Inflammatory macrophage (primary cell): ENCODE data around the gene BICDL2.
"Not testable (repeated sequence)": the region's sequence is repeated elsewhere in the genome, so short reads cannot be mapped to it uniquely, and the experiment has no call there.

Experiments used
- DNase-seq, 2 donors: peaks; one replicate each; pipeline ENCODE4 v3.0.0-alpha.2; 2020 to 2022
- total RNA-seq, 18 experiments: gene quantifications; one replicate each; lab custom pipeline; 2026; ENCODE audit warnings: mixed read lengths in 6 of 18, inconsistent platforms in 2 of 18; lab: John Stamatoyannopoulos, UW

Gene BICDL2
- total RNA-seq, result 0 to 0.23 (median 0.03) reads per million in 18 experiments

DNA sequence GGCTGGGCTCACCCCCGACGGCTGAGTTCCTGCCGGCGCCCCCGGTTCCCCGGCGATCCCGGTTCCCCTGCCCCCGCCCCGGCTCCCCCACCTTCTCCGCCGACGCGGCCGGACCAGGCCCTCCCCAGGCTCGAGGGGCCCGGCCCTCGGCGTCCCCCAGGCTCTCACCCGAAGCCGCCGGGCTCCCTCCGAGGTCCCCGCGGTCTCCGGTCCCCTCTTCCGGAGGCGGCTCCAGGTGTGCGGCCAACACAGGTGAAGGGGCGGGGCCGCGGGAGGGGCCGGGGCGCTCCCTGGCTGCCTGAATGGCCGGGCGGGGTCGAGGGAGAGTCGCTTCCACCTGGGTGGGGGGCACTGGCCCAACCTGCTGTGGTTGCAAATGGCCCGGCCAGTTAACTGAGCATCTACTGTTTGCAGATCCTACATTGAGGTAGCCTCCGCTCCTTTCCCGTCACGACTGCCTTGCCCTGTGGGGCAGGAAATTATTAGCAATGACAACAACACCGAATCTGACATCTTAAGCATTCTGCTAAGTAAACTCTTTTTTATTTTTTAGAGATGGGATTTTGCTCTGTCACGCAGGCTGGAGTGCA, at the start of gene BICDL2:
Gene BICDL2 (minus strand): TSS at position 219 of the 590 bp plus-strand sequence. CDS start 1,448 bp downstream, outside the sequence.
- no peak for DNase-seq

DNA sequence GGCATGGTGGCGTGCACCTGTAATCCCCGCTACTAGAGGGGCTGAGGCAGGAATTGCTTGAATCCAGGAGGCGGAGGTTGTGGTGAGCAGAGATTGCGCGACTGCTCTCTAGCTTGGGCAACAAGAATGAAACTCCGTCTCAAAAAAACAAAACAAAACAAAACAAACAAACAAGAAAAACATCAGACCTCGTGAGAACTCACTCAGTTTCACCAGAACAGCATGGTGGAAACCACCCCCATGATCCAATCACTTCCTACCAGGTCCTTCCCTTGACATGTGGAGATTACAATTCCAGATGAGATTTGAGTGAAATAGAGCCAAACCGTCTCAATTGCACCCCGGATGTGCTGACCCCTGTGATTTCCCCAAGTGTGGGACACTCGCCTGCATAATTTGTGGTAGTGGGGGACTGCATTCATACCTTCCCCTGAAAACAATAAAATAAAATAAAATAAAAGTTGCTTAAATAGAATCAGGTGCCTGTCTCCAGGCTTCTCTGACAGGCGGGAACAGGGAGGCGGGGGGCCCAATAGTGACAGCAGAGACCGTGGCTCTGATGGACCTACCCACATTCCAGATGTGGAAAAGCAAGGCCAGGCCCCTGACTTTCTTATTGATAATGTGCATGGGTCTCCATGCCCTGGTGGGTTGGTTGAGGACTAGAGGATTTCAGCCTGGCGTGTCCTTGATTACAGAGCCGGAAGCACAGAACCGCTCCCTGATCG, 49.3 kb upstream of the BICDL2 start:
- peak in 1 of 2 donors; percentile 23 for DNase-seq

DNA sequence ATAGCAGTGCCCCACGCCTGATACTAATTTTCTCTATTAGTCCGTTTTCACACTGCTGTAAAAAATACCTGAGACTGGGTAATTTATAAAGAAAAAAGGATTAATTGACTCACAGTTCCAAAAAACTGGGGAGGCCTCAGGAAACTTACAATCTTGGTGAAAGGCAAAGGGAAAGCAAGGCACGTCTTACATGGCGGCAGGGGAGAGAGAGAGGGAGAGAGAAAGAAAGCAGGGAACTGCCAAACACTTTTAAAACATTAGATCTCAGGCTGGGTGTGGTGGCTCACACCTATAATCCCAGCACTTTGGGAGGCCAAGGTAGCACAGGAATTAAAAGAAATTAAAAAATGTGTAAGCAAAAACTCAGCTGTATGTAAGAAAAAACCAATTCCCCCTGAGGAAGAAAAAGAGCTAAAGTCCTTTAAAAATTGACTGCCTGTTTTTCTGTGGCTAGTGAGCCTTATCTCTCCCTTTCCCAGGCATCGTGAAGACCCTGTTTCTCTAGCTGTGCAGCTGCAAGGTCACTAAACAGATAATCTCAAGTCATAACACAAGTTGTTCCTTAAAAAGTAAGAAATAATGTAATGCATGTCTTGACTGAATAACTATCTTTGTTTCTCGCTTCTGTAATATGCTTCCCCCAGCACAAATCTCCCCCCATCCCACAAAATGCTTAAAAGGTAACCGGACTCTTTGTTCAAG, 48.4 kb upstream of the BICDL2 start:
- DNase-seq, result no peak

DNA sequence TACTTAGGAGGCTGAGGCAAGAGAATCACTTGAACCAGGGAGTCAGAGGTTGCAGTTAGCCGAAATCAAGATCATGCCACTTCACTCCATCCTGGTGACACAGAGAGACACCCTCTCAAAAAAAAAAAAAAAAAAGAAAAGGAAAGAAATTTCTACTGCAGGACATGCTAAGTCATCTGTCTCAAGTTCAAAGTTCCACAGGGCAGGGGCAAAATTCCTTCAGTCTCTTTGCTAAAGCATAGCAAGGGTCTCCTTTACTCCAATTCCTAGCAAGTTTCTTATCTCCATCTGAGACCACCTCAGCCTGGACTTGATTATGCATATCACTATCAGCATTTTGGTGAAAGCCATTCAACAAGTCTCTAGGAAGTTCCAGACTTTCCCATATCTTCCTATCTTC, 47.7 kb upstream of the BICDL2 start:
- no peak for DNase-seq

DNA sequence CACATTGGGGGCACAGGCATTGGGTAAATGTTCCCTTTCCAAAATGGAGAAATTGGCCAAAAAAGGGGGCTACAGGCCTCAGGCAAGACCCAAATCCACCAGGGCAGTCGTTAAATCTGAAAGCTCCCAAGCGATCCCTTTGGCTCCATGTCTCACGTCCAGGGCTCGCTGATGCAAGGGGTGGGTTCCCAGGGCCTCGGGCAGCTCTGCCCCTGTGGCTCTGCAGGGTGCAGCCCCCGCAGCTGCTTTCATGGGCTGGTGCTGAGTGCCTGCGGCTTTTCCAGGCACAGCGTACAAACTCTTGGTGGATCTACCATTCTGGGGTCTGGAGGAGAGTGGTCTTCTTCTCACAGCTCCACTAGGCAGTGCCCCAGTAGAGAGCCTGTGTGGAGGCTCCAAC, 46.7 kb upstream of the BICDL2 start:
- DNase-seq, result not testable (repeated sequence)

GRCh38 chr16:3081957-3082356, 45.2 kb upstream of the BICDL2 start:
- not testable (repeated sequence) for DNase-seq

GRCh38 chr16:3080024-3080423, 43.3 kb upstream of the BICDL2 start:
- DNase-seq, result no peak

GRCh38 chr16:3076577-3076976, 39.8 kb upstream of the BICDL2 start:
- DNase-seq, result no peak

- DNase-seq, result not testable (repeated sequence)
These were observed 39.2 kb upstream of the BICDL2 start for GRCh38 chr16:3075946-3076345.

- DNase-seq, result no peak
These were observed 38.8 kb upstream of the BICDL2 start for GRCh38 chr16:3075523-3075915.

DNA sequence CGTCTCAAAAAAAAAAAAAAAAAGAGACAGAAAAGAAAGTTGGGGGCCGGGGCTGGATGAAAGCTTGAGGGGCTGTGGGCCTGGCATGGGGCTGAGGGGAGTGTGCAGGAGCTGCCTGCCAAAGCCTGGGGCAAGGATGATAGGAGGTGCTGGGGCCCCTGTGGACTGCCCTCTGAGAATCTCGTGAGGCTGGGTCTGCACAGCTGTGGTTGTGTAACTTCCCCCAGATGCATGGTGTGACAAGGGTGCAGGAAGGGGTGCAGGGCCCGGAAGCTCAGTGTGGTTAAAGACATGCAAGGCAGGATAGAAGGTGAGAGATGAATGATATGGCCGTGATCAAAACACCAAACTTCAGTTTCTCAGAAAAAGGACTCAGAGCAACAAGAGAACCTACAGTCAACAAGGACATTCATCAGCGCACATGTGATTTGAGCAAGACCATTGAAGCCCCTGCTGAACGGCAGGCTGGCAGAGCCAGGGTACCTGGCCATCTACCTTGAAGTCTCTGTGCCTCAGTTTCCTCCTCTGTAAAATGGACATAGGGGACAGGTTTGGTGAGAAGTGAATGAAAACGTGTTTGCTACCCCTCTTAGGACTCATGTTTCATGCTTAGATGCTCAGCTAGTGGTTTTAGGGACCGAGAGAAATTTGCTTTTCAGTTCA, 38.2 kb upstream of the BICDL2 start:
- DNase-seq, result peak in 1 of 2 donors; percentile 8

DNA sequence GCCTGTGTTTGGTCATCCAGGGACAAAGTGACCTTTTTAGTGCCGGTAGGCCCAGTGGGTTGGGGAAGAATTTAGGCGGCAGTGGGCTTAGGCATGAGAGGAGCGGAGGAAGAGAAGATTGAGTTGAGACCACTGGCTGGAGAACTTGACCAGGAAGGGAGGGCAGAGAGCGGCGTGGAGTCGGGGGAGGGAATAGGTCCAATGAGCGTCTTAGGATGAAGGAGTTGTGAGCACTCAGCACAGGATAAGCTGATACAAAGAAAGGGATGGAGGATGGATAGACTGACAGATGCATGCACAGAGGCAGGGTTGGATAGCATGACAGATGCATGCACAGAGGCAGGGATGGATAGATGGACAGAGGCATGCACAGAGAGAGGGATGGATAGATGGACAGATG, 36.7 kb upstream of the BICDL2 start:
- DNase-seq, result no peak

- not testable (repeated sequence) for DNase-seq
These were observed 36.0 kb upstream of the BICDL2 start for GRCh38 chr16:3072576-3073263.

- DNase-seq, result not testable (repeated sequence)
These were observed 35.4 kb upstream of the BICDL2 start for GRCh38 chr16:3072148-3072547.

DNA sequence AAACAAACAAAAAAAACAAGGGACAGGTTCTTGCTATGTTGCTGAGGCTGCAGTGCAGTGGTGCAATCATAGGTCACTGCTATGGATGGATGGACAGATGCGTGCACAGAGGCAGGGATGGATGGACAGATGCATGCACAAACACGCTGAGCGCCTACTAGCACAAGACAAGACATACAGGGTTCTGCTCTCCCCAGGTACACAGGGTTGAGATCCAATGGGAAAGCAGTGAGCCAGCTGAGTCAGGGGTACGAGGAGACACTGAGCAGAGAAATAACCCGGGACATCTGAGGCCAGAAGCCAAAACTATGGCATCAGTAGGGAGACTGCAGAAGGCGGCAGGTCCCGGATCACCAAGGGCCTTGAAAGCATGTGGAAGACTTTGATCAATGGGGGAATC, 34.9 kb upstream of the BICDL2 start:
- DNase-seq, result no peak

DNA sequence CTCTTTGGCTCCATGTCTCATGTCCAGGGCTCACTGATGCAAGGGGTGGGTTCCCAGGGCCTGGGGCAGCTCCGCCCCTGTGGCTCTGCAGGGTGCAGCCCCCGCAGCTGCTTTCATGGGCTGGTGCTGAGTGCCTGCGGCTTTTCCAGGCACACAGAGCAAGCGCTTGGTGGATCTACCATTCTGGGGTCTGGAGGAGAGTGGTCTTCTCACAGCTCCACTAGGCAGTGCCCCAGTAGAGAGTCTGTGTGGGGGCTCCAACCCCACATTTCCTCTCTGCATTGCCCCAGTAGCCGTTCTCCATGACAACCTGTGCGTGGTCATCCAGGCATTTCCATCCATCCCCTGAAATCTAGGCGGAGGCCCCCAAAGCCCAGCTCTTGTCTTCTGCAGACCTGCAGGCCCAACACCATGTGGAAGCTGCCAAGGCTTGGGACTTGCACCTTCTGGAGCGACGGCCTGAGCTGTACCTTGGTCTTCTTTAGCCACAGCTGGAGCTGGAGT, 33.9 kb upstream of the BICDL2 start:
- DNase-seq, result no peak

DNA sequence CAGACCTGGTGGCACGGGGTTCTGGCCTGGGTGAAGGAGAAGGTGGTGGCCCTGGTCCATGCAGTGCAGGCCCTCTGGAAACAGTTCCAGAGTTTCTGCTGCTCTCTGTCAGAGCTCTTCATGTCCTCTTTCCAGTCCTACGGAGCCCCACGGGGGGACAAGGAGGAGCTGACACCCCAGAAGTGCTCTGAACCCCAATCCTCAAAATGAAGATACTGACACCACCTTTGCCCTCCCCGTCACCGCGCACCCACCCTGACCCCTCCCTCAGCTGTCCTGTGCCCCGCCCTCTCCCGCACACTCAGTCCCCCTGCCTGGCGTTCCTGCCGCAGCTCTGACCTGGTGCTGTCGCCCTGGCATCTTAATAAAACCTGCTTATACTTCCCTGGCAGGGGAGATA, 32.4 kb upstream of the BICDL2 start:
- DNase-seq, result not testable (repeated sequence)

DNA sequence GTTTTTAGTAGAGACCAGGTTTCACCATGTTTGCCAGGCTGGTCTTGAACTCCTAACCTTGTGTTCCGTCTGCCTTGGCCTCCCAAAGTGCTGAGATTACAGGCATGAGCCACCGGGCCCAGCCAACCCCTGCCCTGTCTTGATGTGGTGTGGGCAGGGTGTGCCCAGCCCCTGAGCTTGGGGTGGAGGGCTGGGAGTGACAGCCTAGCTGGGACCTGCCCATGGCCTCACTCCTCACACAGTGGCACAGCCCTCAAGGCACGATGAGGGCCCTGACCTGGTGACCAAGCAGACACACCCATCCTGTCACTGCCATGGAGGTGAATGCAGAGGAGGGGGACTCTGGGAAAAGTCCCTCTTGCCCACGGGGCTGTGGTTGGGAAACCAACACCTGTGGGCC, 31.7 kb upstream of the BICDL2 start:
- no peak for DNase-seq

- no peak for DNase-seq
These were observed 29.6 kb upstream of the BICDL2 start for GRCh38 chr16:3066440-3066748.

- DNase-seq, result no peak
These were observed 29.1 kb upstream of the BICDL2 start for GRCh38 chr16:3065742-3066439.

GRCh38 chr16:3065069-3065741, 28.5 kb upstream of the BICDL2 start, which contains the start of gene IL32:
TSS of gene IL32 (plus strand) at chr16:3065640. CDS start at chr16:3065812, 172 bp downstream.
- no peak for DNase-seq
